Measurements from ENCODE around the gene ATXN7L1.
"Not testable (repeated sequence)": the region's sequence is repeated elsewhere in the genome, so short reads cannot be mapped to it uniquely, and the experiment has no call there.

ATXN7L1 gene

DNA sequence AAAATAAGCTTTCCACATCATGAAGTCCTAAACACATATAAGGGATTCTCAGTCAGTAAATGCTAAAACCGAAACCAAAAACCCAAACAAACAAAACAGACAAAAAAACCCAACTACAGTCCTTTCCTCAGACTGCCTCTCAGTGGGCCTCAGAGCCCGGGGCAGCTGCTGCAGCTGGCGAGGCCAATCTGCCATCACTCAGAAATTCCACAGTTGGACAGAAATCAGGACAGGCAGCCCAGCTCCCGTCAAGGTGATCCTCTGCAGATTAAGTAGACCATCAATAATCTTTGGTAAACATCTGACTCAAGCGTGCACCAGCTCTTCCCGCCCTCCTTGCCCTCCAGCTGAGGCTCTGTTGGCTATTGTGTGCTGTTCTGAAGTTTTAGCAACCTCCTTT, 142.2 kb downstream of the ATXN7L1 start:
- DNase-seq, result no peak

DNA sequence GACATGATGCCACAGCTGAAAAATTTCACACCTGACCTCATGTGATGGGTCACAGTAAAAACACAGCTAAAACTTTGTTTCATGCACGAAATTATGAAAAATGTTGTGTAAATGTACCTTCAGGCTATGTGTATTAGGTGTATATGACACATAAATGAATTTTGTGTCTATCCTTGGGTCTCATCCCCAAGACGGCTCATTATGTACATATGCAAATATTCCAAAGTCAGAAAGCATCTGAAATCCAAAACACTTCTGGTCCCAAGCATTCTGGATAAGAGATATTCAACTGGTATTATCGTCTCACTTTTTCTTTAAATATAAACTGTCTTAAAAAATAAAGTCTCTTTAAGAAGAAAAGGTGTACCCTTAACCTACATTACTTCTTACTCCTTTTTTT, 145.4 kb downstream of the ATXN7L1 start:
- DNase-seq, result no peak

DNA sequence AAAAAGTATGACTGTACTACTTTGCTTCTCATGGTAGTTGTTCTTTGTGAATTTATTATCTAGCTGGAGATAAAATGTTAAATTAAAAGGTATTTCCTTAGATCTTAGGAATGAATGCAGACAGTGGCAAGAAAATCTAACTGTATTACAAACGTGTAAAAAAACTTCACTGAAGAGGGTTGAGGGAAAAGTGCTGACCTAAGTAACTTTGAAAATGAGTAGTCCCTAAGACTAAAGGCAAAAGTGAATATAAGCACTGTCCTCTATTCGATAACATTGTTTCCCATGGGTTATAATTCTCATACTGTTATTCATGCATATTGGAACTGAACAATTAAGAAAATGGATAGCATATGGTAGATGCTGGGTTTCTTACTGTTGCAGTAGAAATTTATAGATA, 148.4 kb downstream of the ATXN7L1 start:
- DNase-seq, result no peak

DNA sequence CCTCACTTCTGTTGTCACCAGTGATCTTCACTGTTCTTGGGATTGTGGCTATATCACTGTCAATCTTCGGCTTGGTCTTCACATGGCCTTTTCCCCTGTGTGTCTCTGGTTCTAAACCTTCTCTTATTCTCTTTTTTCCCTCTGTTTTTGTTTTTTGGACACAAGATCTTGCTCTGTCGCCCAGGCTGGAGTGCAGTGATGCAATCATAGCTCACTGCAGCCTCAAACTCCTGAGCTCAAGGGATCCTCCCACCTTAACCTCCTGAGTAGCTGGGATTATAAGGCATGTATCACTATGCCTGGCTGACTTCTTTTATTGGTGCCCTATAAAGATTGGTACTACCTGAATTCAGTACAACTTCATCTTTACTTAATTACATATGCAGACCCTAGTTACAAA, 151.7 kb downstream of the ATXN7L1 start:
- no peak for DNase-seq

DNA sequence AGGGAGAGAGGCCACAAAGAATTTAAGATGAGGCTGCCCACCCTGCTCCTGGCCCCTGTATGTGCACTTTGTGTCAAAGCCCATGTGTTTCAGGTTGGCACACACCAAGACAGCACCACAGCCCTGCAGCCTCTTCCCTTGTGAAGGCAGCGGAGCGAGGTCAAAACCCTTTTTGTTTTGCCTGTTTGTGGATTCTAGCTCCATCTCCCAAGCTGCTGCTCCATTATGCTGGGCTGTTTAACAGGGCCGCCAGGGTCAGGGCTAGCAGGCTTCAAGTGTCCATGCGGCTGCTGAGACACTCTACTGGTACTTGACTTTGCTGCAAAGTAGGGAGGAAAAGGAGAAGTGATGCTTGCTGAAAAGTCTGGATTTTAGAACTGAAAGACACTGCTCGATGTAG, 152.8 kb downstream of the ATXN7L1 start:
- no peak for DNase-seq

DNA sequence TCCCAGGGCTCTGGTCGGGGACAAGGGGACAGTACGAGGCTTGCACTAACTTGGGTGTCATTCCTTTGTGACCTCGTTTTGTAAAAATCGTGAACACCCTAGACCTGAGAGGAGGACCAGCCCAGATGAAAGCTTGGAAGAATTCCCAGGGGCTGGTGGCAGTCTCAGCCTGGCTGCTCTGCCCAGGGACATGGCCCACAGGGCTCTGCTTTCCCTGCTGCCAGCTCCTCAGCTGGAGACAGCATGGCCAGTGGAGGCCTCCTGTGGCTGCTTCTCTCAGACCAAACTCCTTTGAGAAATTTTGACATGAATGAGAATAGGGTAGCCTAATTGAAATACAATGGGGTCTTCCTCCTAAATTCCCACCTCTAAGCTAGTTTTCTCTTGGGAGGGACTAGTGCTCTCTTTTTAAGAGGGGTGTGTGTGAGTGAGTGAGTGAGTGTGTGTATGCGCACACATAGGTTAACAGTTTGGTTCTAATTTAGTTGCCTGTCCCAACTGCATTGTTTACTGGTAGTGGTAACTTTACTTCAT, 154.8 kb downstream of the ATXN7L1 start:
- DNase-seq, result no peak

DNA sequence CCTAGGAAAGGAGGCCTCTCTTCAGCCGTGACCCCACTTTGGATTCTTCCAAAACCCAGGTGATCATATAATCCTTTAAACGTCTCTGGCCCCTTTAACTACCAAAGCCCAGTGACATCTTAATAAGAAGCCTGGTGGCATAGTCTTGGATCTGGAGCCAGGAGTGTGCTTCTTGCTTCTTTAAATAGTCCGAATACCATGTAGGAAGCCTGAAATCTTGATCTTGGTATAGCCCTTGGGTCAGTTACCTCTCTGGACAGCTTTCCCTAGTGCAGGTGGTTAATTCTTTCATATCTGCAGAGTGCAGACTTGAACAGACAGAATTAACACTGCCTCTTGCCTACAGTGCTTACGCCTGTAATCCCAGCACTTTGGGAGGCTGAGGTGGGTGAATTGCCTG, 156.5 kb downstream of the ATXN7L1 start:
- no peak for DNase-seq

DNA sequence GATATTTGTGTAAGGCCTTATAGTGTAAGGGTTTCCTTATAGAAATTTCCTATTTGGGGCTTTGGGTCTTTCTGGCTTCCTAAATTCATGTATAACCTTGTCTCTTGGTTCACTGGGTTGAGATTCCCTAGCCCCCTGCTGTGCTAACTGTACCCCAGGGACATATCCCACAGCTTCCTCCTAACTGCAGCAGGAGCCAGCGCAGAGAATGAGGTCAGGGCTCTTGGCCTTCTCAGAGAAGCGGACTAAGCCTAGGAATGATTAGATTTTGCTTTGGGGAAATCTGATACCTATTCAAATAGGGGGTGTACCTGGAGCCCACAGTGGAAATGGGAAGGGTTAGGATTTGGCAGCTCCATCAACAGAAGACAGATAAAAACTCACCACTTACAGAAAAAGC, 157.0 kb downstream of the ATXN7L1 start:
- no peak for DNase-seq

DNA sequence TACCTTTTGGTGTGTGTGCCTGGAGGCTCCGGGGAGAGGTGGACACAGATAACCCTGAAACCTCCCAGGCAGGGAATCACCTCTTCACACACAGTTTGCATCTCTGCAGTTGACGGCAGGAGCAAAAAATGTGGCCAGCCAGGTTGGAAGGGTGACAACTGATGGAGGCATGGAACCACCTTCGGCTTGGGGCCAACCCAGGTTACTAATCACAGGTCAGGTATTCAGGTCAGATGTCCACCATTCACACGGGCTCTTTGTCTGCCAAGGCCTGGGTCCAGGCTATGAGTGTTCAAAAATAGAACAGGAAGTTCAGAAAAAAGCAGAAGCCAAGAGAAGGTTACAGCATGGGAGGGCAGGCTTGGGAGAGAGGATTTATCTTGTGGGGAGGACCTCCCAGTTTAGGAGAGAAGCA, 157.9 kb downstream of the ATXN7L1 start:
- no peak for DNase-seq

DNA sequence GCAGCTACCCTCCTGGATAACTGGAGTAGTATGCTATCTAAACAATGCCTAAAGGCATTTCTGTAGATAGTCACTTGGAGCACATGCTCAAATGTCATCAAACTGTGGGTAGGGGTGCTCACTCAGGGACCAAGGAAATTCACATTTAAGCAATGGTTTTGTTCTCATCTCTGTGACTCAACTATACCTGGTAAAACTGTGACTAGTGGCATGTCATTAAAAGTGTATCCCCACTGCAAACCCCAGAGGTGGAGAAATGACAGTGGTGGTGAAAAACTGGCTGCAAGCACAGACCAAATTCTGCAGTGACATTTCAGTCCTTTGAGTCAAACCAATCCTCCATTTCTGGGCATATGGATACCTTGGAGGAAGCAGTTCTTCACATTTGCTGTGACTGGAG, 160.9 kb downstream of the ATXN7L1 start:
- DNase-seq, result no peak

DNA sequence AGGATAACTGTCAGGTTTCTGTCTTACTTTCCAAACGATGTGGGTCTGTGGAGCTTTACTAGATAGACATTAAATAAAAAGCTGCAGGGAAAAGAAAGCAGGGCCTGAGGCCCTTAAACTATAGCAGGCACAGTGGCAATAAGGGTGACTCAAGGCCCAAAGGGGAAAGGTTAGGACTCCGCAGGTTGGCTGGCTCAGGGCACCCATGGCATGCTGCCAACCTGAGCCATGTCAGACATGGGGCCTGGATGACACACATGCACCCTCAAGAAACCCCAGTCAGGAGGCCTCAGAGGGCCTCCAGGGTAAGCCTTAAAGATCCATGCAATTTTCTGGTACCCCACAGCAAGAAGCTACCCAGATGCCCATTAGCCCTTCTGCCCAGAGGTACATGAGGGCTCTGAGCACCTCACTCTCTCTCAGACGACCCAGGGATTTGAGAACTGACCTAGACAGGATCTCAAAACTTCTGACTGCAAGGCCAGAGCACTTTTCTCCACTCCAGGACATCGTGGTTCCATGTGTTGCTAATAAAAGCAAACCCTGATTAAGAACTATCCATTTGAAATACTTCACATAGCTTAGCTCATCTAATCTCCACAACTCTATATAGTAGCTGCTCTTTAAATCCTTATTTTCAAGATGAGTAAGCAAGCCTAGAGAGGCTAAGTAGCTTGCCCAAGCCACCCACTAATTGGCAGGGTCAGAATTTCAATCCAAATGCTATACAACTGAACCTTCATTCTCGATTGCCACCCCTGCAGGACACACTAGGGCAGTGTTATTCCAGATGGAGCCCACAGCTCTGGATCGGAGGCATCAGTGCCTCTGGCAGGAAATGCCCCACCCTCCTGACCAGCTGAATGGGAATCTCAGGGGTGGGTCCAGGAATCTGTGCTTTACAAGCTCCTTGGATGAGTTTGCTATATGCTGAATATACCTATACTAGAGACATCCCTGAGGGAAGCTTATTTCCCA, 162.6 kb downstream of the ATXN7L1 start:
- peak; percentile 42 for DNase-seq

DNA sequence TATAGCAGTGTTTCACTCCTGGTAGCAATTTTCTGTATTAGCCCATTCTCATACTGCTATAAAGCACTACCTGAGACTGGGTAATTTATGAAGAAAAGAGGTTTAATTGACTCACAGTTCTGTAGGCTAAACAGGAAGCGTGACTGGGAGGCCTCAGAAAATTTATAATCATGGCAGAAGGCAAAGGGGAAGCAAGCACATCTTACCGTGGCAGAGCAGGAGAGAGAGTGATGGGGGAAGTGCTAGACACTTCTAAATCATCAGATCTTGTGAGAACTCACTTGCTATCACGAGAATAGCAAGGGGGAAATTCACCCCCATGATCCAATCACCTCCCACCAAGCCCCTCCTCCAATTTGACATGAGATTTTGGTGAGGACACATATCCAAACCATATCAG, 163.5 kb downstream of the ATXN7L1 start:
- no peak for DNase-seq

DNA sequence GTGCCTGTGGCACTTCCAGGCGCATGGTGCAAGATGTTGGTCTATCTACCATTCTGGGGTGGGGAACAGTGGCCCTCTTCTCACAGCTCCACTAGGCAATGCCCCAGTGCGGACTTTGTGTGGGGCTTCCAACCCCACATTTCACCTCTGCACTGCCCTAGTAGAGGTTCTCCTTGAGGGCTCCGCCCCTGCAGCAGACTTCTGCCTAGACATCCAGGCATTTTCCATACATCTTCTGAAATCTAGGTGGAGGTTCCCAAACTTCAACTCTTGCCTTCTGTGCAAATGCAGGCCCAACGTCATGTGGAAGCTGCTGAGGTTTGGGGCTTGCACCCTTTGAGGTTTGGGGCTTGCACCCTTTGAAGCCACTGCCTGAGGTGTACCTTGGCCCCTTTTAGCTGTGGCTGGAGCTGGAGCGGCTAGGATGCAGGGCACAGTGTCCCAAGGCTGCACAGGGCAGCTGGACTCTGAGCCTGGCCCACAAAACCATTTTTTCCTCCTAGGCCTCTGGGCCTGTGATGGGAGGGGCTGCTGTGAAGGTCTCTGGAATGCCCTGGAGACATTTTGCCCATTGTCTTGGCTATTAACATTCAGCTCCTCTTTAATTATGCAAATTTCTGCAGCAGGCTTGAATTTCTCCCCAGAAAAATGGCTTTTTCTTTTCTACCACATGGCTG, 164.5 kb downstream of the ATXN7L1 start:
- DNase-seq, result no peak

DNA sequence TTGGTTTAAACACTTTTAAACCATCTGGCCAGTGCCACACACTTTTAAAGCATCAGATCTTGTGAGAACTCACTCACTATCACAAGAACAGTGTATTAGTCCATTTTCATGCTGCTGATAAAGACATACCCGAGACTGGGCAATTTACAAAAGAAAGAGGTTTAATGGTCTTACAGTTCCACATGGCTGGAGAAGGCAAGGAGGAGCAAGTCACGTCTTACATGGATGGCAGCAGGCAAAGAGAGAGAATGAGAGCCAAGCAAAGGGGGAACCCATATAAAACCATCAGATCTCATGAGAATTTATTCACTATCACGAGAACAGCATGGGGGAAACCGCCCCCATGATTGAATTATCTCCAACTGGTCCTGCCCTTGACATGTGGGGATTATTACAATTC, 165.7 kb downstream of the ATXN7L1 start:
- DNase-seq, result not testable (repeated sequence)

DNA sequence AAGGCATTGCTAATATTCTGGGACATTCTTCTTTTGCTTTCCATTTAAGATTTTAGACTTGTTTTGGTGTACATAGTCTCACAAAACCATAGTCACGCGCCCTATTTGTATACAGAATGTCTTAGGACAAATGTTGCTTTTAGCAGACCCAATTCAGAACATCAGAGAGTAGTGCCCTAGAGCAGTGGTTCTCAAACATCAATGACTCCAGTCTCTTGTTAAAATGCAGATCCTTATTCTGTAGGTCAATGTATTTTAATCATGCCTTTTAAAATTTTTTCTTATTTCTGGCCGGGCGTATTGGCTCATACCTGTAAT, 167.7 kb downstream of the ATXN7L1 start:
- no peak for DNase-seq

DNA sequence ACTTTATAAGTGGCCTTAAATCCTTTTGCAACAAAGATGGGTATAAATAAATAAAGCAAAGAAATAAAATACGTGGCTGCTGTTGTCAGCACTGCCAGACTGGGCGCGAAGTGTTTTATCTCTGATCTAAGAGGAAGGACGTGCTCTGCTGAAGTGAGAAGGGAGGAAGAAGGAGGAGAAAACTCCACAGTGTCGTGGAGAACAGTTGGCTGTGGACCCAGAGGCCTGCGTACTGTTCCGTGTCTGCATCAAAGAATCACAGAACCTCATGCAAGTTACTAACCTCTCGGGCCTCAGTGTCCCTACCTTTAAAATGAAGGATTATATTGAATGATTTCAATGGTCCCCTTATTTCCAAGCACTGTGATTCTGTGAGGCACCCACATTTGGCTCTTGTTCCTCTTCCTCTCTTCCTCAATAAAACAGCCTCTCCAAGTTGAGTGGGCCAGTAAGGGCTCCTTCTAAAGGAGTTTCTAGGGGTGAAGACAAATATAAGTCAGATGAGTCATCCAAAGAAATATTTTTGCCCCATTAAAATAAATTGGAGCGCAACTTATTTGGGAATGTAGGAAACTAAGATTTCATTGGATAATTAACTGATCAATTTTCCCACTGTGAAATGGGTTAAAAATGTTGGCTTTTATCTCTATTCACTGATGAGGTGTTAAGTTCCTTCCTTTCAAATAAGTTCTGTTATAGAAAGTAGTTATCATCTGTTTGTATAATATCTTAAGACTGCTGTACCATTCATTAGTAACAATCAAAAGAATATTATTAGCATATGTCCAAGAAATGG, 168.2 kb downstream of the ATXN7L1 start:
- peak; percentile 54 for DNase-seq

DNA sequence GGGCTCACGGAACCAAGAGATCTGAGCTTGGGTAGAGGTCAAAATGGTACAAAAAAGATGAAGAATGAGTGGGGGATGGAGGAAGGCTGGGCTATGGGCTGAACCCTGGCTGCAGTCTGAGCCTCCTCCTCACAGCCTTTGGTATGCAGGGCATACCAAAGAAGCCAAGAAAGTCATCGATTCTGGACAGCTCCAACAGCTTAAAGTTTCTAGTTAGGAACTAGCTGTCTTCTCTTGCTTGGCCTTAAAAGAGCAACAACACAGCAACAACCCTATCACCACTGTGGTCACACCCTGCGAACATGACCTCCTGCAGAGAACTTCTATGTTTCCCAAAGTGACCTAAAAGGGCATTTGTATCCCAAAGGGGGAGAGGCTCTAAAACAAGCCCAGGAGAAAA, 169.0 kb downstream of the ATXN7L1 start:
- DNase-seq, result peak; percentile 14

DNA sequence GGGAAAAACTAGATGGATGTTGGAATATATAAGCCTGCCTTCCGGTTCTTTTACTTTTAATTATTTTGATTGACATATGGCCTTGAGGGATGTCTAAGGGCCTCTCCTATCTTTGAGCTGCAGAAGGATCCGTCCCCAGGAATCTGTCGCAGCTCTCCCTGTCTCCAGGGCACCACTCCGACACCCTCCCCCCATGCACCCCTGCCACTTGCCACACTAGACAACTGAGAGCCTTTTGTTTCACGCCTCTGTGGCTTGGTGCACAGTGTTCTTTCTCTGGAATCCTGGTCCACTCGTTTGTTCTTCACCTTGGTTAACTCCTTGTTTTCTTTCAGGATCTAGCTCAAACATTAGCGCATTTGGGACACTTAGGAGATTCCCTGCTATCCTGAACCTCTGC, 171.0 kb downstream of the ATXN7L1 start:
- no peak for DNase-seq

DNA sequence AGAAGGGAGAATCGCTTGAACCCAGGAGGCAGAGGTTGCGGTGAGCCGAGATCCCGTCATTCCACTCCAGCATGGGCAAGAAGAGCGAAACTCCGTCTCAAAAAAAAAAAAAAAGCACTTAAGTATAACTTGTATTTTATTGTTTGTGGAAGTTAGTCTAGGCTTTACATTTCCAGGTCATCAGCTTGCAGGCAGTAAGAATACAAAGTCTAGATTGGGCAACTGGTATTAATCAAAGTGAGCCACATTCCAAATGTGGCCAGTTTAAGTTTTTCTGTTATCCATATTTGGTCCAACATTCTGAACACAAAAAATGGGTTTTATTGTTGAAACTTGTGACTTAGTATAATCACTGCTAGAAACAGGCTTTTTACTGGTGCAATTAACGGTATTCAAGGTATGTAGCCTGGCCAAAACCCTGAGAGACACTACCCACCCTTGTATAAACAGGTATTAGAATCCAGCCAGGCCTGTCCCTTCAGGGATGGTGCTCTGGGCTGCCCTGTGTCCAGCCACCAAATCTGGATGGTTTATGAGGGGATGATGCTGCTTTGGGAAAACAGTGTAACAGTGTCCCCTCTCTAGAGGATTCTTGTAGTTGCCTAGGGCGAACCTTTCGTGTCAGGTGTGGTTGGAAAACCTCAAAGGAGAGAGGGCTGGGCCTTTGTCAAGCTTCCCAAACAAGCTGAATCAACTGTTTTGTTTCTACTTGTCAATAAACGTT, 173.0 kb downstream of the ATXN7L1 start:
- no peak for DNase-seq

DNA sequence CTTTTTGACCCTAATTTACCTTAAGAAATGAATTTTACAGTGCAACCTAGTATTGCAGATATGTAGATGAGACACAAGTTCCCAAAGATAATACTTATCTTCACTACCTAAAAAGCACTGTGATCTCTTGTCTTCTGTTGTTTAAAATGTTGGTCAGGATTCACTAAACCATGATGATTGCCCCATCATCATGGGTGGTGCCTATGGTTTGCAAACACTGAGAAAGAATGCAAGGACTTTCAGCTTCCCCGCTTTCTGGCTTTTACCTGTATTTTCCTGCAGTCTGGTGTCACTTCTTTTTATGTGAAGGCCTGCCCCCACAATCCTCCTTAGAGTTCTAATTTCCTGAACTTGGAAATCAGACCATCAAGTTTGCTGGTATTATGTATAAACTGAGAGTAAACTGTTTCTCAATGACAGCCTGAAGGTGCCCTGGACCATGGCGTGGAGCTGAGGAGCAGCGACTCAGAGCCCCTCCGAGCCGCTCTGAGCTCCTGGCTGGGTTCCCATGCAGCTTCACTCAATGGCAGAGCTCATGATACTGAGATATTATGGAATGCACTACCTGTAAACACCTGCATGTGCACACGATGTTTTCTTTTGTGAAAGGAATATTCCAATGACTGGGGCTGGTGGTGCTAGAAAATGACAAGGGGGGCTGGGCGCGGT, 176.7 kb downstream of the ATXN7L1 start:
- DNase-seq, result no peak

DNA sequence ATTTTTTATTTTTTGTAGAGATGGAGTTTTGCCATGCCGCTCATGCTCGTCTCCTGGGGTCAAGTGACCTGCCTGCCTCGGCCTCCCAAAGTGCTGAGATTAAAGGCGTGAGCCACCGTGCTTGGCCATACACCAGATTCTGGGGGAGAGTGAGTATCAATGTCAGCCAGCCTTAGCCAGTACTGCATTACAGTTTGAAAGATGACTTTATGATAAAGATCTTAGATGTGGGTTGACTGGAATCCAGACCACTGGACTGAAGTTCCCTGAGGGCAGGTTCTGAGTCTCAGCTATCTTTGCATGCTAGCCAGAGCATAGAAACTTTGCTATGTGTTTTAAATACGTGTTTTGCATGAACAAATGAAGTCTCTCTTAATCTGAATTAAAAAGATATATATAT, 177.9 kb downstream of the ATXN7L1 start:
- DNase-seq, result no peak

DNA sequence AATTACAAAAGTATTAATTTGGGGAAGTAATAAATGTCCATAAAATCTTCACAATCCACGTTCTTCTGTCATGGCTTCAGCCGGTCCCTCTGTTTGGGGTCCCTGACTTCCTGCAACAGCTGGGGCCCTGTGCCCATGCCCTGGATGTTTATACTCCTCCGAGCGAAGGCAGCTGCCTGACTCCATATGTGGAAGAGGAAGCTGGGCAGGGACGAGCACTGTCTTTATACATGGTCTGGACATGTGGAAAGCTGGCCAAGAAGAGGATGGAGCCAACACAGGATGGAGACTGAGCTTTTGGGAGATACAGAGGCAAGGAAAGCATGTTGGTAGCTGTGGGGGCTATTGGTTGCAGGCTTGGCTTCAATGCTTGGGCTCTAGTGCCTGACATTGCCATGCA, 178.6 kb downstream of the ATXN7L1 start:
- no peak for DNase-seq
